ENCODE data around the gene HUS1B. TPM values are rescaled to one million over a fixed set of nuclear protein-coding genes. Genes with fewer than 3 reads are reported as not detected.

The HUS1B gene
- total RNA-seq, 1 donor from 2014 or later = not detected

- DNase-seq (ENCODE audit: low spot score) = no peak
Measured at GRCh38 chr6:622462-622861, 34.4 kb downstream of the HUS1B start.

DNA sequence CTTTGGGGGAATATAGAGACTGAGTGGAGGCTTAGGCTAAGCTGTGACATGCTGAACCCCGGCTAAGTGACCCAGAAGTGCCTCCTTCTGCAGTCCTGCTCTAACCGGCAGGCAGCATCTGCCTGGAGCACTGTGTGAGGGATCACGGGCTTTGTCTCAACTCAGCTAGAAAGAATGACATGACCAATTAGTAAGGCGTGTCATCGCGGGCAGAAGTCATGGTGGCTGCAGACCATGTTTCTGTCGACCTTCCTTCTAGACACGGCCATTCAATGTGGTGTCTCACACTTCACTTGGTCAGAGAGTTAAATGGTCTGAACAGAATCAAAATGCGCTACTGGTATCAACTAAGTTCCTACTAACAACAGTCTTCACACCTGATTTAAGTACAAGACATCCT, 35.0 kb downstream of the HUS1B start:
- no peak for DNase-seq (ENCODE audit: low spot score)

DNA sequence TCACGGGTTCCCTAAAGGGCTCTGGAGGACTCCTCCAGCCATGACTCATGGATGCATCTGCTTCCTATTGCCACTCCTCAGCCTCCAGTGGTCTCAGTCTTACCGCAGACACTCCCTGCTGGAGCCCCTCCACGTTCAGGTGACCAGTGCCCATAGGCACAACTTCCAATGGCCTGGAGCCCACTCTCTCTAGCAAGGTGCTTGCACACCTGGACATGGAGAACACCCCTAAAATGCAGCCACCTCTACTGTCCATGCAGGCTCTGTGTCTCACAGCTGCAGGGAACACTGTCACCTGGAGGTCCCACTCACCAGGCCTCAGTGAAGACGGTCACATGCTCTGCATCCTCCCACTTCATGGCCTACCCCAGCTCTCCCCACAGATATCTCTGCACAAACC, 36.0 kb downstream of the HUS1B start:
- DNase-seq (ENCODE audit: low spot score) = no peak

- DNase-seq (ENCODE audit: low spot score) = no peak
Measured at GRCh38 chr6:620166-620565, 36.7 kb downstream of the HUS1B start.

DNA sequence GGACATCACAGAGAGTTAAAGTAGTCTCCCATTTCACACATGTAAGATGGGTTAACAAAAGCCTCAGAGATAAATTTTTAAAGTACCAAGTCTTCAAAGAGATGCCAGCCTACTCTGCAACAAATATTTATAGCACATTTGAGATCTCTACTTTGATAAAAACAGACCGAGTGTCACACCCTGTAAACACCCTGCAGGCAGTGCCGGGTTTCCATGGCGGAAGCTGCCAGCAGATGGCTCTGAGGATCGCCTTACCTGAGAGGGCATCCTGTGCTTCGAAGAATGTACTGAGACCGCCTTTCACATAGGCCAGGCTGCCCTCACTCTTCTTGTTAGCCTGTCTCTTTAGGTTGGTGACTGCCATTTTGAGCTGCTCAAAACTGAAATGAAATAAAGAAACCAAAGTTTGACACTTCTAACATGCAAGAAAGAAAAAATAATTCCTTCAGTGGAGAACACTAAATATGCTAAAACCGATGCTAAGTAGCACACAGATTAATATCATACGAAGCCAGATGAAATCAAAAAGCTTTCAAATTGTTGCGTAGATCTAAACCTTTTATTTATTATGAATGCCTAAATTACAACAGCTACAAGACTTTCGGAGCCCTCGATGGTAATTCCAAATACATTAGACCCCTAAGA, 39.3 kb downstream of the HUS1B start:
- DNase-seq (ENCODE audit: low spot score) = peak; percentile 6

- no peak for DNase-seq (ENCODE audit: low spot score)
Measured at GRCh38 chr6:613981-614380, 42.9 kb downstream of the HUS1B start.

- DNase-seq (ENCODE audit: low spot score) = no peak
Measured at GRCh38 chr6:611928-612327, 45.0 kb downstream of the HUS1B start.

GRCh38 chr6:610882-611281, 46.0 kb downstream of the HUS1B start:
- no peak for DNase-seq (ENCODE audit: low spot score)

DNA sequence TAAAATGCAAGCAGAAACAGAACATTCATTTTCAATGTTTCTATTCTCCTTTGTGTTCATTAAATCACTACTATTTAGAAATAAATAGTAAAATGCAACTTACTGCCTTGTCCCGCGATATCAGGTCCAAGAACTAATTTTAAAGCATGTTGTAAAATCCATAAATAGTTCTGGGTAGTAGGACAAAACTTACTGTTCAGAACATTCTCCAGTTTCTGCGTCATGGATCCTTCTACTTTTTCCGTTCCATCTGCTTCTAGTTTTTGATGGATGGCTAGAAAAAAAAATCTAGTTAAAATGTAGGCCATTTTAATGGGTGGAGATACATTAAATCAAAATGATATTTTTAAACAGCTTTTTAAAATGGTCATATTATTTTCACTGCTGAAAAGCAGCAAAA, 47.0 kb downstream of the HUS1B start:
- no peak for DNase-seq (ENCODE audit: low spot score)

GRCh38 chr6:606829-607379, 50.0 kb downstream of the HUS1B start:
- DNase-seq (ENCODE audit: low spot score) = no peak

Other genes starting within 250 kb of the HUS1B start
- gene EXOC2, start 36.0 kb upstream of the HUS1B start, total RNA-seq (ENCODE audit: insufficient read depth, low replicate concordance) = 47.9 TPM

Data from umbilical cord (tissue), 2 donors.